GM19238 (cell line): ENCODE measurements around the gene FAR1.

ENCODE experiments used
- DNase-seq: peaks from one replicate; pipeline ENCODE4 v3.0.0; 2011; ENCODE audit warnings: low spot score; ENCODE audit not compliant: insufficient read length

The FAR1 gene

DNA sequence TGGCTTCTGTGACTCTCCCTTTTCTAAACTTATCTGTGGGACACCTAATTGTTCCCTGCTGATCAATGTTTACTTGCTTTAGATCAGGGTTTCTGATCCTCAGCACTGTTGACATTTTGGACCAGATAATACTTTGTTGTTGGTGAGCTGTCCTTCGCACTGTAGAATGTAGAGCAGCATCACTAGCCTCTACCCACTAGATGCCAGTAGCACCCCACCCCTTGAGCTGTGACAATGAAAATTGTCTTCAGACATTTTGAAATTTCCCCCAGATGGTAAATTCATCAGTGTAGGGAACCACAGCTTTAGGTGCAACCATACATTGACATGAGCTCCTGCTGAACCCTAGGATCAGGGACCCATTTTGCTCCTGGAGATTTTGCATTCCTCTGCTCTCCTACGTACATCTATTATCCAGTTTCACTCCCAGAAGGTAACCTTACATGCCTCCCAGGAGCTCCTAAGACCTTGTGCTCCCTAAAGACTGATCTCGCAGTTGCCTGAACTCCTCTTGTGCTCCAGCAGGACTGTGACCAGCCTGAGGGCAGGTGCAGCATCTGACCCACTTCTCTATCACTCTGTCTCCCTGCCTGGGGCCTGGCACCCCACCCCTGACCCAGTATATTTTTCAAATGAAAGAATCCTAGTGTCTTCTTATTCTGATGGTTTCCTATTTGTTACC lies 107.8 kb downstream of the FAR1 start:
- DNase-seq: no peak

DNA sequence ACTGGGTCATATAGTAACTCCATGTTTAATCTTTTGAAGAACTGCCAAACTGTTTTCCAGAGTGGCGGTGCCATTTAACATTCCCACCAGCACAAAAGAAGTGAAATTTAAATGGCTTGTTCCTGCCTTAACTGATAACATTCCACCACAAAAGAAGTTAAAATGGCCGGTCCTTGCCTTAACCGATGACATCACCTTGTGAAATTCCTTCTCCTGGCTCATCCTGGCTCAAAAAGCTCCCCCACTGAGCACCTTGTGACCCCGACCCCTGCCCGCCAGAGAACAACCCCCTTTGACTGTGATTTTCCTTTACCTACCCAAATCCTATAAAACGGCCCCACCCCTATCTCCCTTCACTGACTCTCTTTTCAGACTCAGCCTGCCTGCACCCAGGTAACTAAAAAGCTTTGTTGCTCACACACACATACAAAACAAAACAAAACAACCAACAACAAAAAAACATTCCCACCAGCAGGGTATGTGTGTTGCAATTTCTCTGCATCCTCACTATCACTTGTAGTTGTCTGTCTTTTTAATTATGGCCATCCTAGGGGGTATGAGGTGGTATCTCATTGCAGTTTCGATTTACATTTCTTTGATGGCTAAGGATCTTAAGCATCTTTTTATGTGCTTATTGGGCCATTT lies 109.0 kb downstream of the FAR1 start:
- no peak for DNase-seq

DNA sequence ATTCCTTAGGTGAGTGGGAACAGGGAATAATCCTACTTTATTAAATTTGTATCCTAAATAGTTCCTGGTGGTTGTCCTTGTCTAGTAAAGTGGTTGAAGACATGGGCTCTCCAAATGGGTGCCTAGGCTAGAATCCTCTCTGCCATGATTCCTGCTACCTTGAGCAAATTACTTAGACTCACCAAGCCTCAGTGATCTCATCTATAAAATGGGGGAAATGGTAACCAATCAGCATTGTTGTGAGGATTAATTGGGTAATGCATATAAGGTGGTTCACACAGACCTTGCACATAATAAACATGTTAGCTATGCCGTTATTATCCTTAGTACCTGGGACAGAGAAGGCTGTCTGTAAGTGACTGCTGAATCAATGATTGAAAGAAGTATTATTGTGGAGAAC lies 109.9 kb downstream of the FAR1 start:
- DNase-seq: no peak

DNA sequence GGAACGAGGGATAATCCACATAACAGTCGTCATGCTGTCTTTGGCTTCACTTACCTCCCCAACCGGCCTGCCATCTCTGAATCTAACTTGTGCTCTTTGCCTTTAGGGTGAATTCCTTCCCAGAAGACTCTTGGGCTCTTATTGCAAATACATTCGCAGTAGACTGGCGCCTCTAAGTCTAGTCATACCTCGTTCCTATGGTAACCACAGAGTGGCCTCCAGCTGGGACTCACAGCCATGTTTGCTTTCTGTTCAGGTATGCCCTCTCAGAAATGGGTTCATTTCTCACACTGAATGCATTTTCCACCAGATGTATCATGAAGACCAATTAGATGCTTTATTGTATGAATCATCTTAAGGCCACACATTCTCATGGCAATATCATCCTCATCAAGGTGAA lies 112.7 kb downstream of the FAR1 start:
- no peak for DNase-seq
